ENCODE data around the gene KPNB1.

The KPNB1 gene

GRCh38 chr17:47728214-47728877, 78.6 kb downstream of the KPNB1 start:
- no peak for DNase-seq (ENCODE audit: low read depth, low spot score)

DNA sequence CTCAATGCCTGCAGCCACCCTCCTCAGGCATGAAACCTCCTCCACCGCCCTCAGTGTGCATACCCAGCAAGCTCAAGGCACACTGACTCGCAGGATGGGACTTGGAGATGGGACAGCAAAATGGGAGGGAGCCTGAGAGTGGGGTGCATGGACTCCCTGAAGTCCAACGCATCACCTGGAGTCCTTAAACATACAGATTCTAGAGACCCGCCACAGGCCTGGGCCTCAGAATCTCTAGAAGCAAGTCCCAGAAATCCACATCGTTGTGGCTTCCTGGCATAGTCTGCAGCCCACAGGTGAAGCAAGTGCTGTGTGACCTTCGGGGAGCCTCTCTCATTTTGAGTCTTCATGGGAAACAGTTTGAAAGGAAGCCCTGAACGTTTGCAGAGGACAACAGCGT, 79.8 kb downstream of the KPNB1 start:
- DNase-seq (ENCODE audit: low read depth, low spot score), result no peak

DNA sequence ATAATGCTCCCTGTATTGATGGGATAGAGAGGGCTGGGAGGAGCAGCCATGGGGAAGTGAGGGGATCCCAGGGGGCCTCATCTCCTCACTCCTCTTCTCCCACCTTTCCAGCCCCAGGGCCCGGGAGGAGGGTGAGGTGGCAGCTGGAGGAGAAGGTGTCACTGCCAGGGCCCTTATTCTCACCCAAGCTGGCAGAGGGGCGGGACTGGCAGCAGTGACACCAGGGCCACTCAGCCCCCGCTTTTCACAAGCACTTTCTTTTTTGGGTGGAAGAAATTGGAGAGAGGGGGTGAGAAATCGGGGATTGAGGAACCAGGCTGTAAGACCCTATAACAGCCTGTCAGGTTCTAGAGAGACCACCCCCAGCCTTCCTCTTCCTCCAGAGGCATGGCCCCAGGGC, 81.0 kb downstream of the KPNB1 start:
- DNase-seq (ENCODE audit: low read depth, low spot score), result no peak

DNA sequence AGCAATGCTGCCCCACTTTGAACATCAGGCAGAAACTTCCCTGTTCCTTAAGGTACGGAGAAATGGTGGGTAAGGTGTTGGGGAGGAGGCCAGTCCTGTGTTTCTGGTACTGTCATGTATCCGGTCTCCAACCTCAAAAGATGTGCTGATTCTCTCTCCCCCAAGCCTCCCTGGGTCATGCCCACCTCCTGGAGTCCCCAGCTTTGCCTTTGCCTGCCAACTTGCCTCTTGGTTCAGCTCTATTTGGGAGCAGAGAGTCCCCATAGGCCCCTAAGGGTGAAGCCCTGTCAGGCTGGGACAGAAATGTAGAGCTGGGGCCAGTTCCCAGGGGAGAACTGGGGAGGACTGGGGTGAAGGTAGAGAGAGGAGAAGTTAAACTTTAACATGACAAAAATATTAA, 81.7 kb downstream of the KPNB1 start:
- DNase-seq (ENCODE audit: low read depth, low spot score), result no peak

DNA sequence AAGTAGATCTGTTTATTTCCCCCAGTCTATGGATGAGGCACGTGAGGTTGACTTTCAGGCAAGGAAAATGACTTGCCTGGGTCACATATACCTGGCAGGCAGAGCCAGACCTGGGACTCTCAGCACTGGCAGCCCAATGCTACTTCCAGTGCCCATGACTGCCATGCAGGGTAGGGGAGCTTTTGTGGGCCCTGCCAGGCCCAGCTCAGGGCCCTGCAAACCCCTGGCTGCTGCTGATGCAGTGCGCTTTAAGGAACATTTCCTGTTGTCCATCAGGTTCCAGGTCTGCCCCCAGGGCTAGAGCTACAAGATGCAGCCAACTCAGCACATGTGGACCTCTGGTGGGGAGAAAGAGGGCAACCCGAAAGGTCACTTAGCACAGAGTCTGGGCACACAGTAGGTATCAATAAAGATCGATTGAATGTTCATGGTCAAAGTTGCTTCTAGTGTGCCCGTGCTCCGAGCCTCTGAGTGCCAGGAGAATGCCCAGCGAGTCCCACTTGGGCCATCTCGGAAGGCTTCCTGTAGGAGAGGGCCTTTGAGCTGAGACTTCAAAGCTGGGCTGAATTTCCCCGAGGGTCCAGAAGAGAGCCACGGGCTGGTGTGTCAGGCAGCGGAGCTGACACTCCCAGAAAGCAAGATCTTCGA, 82.8 kb downstream of the KPNB1 start:
- DNase-seq (ENCODE audit: low read depth, low spot score), result no peak

DNA sequence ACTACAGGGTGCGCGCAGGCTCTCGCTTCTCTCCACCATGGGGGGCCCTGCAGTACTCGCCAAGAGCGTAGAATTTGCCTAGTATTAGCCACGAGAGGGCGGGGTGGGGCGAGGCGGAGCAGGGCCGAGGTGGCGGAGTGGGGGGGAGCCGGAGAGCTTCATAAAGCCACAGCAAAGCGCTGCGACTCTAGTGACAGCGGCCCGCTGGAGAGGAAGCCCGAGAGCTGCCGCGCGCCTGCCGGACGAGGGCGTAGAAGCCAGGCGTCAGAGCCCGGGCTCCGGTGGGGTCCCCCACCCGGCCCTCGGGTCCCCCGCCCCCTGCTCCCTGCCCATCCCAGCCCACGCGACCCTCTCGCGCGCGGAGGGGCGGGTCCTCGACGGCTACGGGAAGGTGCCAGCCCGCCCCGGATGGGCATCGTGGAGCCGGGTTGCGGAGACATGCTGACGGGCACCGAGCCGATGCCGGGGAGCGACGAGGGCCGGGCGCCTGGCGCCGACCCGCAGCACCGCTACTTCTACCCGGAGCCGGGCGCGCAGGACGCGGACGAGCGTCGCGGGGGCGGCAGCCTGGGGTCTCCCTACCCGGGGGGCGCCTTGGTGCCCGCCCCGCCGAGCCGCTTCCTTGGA, 83.4 kb downstream of the KPNB1 start, which contains the start of gene TBX21:
TBX21 (plus strand) TSS at position 190 of the 627 bp plus-strand sequence; CDS start at position 409, 219 bp downstream.
- DNase-seq (ENCODE audit: low read depth, low spot score), result no peak

- no peak for DNase-seq (ENCODE audit: low read depth, low spot score)
Observed at GRCh38 chr17:47733674-47734410, 84.1 kb downstream of the KPNB1 start.

DNA sequence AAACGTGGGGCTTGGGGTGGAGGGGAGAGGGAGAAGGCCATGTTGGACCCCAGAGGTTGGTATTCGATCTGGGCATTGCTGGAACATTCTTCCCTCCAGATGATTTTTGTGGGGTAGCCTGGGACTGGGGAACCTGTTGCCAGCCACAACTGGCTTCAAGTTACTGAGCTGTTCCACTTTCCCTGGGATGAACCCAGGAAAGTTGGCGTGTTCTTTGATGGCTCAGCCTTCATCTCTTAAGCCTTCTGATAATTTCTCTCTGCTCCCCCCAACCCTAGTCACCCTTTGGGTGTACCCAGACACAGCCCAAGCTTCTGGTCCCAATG, 85.4 kb downstream of the KPNB1 start:
- no peak for DNase-seq (ENCODE audit: low read depth, low spot score)

Data from smooth muscle cell of the brain vasculature (primary cell).